Prostate gland (tissue), 2 donors: Measurements from ENCODE around the gene MEGF9.

Source experiments
- POLR2AphosphoS5 ChIP-seq: sonication (generic); formaldehyde crosslinking; IDR thresholded peaks from one replicate; pipeline ENCODE4 v1.6.1; 2017; ENCODE audit warnings: antibody characterized with exemption
- TF ChIP-seq, protein P1 (sequence below), 4 experiments: fragments of 200-600 bp in 2 of 4; fragments of 450-650 bp in 2 of 4; sonication (generic) in 2 of 4; IDR thresholded peaks; 1 replicate in 3 of 4; 2 replicates in 1 of 4; pipeline ENCODE4 v1.5.1; 2016 to 2019; ENCODE audit warnings: antibody characterized with exemption in 4 of 4, mild to moderate bottlenecking in 2 of 4, moderate library complexity in 2 of 4

DNA sequence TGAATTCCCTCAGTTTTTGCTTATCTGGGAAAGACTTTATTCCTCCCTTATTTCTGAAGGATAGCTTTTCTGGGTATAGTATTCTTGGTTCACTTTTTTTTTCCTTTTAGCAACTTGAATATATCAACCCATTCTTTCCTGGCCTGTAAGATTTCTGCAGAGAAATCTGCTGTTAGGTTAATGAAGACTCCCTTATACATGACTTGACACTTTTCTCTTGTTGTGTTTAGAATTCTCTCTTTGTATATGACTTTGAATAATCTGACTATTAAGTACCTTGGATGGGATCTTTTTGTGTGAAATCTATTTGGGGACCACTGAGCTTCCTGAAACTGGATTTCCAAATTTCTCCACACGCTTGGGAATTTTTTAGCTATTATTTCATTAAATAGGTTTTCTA is 79.3 kb downstream of the MEGF9 start:
- TF ChIP-seq, protein P1, sequence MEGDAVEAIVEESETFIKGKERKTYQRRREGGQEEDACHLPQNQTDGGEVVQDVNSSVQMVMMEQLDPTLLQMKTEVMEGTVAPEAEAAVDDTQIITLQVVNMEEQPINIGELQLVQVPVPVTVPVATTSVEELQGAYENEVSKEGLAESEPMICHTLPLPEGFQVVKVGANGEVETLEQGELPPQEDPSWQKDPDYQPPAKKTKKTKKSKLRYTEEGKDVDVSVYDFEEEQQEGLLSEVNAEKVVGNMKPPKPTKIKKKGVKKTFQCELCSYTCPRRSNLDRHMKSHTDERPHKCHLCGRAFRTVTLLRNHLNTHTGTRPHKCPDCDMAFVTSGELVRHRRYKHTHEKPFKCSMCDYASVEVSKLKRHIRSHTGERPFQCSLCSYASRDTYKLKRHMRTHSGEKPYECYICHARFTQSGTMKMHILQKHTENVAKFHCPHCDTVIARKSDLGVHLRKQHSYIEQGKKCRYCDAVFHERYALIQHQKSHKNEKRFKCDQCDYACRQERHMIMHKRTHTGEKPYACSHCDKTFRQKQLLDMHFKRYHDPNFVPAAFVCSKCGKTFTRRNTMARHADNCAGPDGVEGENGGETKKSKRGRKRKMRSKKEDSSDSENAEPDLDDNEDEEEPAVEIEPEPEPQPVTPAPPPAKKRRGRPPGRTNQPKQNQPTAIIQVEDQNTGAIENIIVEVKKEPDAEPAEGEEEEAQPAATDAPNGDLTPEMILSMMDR (IDR thresholded peaks at IDR 0.05) = no peak
- no peak for TF ChIP-seq POLR2AphosphoS5
